Measurements from ENCODE around the gene CHRM5.

GRCh38 chr15:34038023-34038870, 70.0 kb downstream of the CHRM5 start:
- no peak for TF ChIP-seq CTCF (conservative IDR thresholded peaks at IDR 0.05; ENCODE audit: low read length)
- TF ChIP-seq EZH2phosphoT487 (IDR thresholded peaks at IDR 0.05; ENCODE audit: borderline replicate concordance), result no peak
